ENCODE measurements around the gene DDX24. TPM values are rescaled to one million over a fixed set of nuclear protein-coding genes. Genes with fewer than 3 reads are reported as not detected.

Gene DDX24
- total and polyA plus RNA-seq, 11 donors = 113 to 268 (median 204) TPM

GRCh38 chr14:94117856-94118255, 36.9 kb upstream of the DDX24 start:
- 75 to 80% (median 77%) methylated on average over 9 of the region's 9 CpGs for WGBS, 4 donors
- Histone ChIP-seq H3K9me3 (peaks cover 0 to 24% (median 3%) of the 10 kb centered on the region in 12 donors), H3K4me1 (peaks cover 0 to 32% (median 26%) of the 10 kb centered on the region in 12 donors), H3K27ac (no peak overlapping the region), H3K27me3 (no peaks in the 10 kb centered on the region), H3K36me3 (peaks cover 0 to 7% (median 0%) of the 10 kb centered on the region in 9 donors), H3K4me3 (no peak overlapping the region)
- intact Hi-C loops (cut with DNase I) = no loop called here
- ATAC-seq (no peak), DNase-seq (no peak)
- TF ChIP-seq POLR2A (IDR thresholded peaks at IDR 0.05) = no peak
- no peak for TF ChIP-seq CTCF (IDR thresholded peaks at IDR 0.05)

GRCh38 chr14:94116701-94117100, 35.7 kb upstream of the DDX24 start:
- no peak for DNase-seq
- 83 to 86% (median 85%) methylated on average over 8 to 10 of the region's 10 CpGs for WGBS, 4 donors

GRCh38 chr14:94115631-94116030, 34.6 kb upstream of the DDX24 start:
- WGBS, 4 donors = 85 to 95% (median 90%) methylated on average over 8 to 15 of the region's 15 CpGs
- TF ChIP-seq CTCF (IDR thresholded peaks at IDR 0.05) = no peak

More at GRCh38 chr14:94116701-94117100, 35.7 kb upstream of the DDX24 start:
- Histone ChIP-seq H3K27me3 (no peaks in the 10 kb centered on the region), H3K27ac (no peak overlapping the region), H3K4me3 (no peak overlapping the region), H3K9me3 (peaks cover 0 to 24% (median 3%) of the 10 kb centered on the region in 12 donors), H3K4me1 (peaks cover 0 to 43% (median 30%) of the 10 kb centered on the region in 12 donors), H3K36me3 (peaks cover 0 to 7% (median 0%) of the 10 kb centered on the region in 9 donors)
- ATAC-seq = no peak
- TF ChIP-seq POLR2A (IDR thresholded peaks at IDR 0.05) (no peak), CTCF (IDR thresholded peaks at IDR 0.05) (no peak)
- intact Hi-C loops (cut with DNase I) = no loop called here

GRCh38 chr14:94115058-94115591, 34.1 kb upstream of the DDX24 start:
- peaks cover 0 to 7% (median 0%) of the 10 kb centered on the region in 9 donors for H3K36me3 ChIP-seq
- H3K27ac ChIP-seq = peak overlapping the region in 11 of 12 donors; percentile 24 to 96 (median 84)

More at GRCh38 chr14:94115631-94116030, 34.6 kb upstream of the DDX24 start:
- Histone ChIP-seq H3K4me3 (no peak overlapping the region), H3K4me1 (peaks cover 0 to 43% (median 30%) of the 10 kb centered on the region in 12 donors), H3K27me3 (no peaks in the 10 kb centered on the region), H3K27ac (peak overlapping the region in 10 of 12 donors; percentile 10 to 96 (median 85)), H3K9me3 (peaks cover 0 to 18% (median 3%) of the 10 kb centered on the region in 12 donors), H3K36me3 (peaks cover 0 to 7% (median 0%) of the 10 kb centered on the region in 9 donors)
- ATAC-seq (no peak), DNase-seq (no peak)
- intact Hi-C loops (cut with DNase I) = no loop called here

More at GRCh38 chr14:94115058-94115591, 34.1 kb upstream of the DDX24 start:
- peak; percentile 19 to 59 (median 50) for ATAC-seq
- peaks cover 0 to 46% (median 32%) of the 10 kb centered on the region in 12 donors for H3K4me1 ChIP-seq
- no peak for TF ChIP-seq POLR2A (IDR thresholded peaks at IDR 0.05)
- no peak for TF ChIP-seq CTCF (IDR thresholded peaks at IDR 0.05)
- intact Hi-C loops (cut with DNase I) = no loop called here
- 23 to 39% (median 28%) methylated on average over 4 of the region's 4 CpGs for WGBS, 4 donors
- peaks cover 0 to 13% (median 3%) of the 10 kb centered on the region in 12 donors for H3K9me3 ChIP-seq
- H3K4me3 ChIP-seq = peak overlapping the region in 6 of 12 donors; percentile 6 to 81 (median 22)
- DNase-seq = peak in 1 of 5 donors; percentile 44
- no peaks in the 10 kb centered on the region for H3K27me3 ChIP-seq

Data from heart left ventricle (tissue), 16 donors.